GM23338 (cell line): ENCODE data around the gene ENTPD7. TPM values are rescaled to one million over a fixed set of nuclear protein-coding genes. Genes with fewer than 3 reads are reported as not detected.

Experiments used
- ATAC-seq: fragments of 200-7000 bp; cut with Tn5 transposase; 3 replicates; pipeline ENCODE4 v1.9.1; 2020
- DNase-seq: peaks from one replicate; pipeline ENCODE4 v3.0.0-alpha.2; 2015; ENCODE audit warnings: low spot score
- H2AFZ ChIP-seq: fragments of 200-600 bp; sonication (generic); 2 replicates; pipeline ENCODE4 v1.8.0; 2016; ENCODE audit warnings: antibody characterized with exemption, mild to moderate bottlenecking, moderate library complexity
- H3F3A ChIP-seq: fragments of 200-600 bp; sonication (generic); replicated peaks from 2 replicates; pipeline ENCODE4 v1.8.0; 2017; ENCODE audit warnings: antibody characterized with exemption, mixed run types, low read depth
- H3K27ac ChIP-seq: fragments of 200-600 bp; sonication (generic); 2 replicates; pipeline ENCODE4 v1.6.1; 2016; ENCODE audit warnings: low read depth
- H3K27me3 ChIP-seq: fragments of 200-600 bp; sonication (generic); 2 replicates; pipeline ENCODE4 v1.8.0; 2016; ENCODE audit warnings: mild to moderate bottlenecking, mixed run types, moderate library complexity; ENCODE audit not compliant: insufficient read depth
- H3K36me3 ChIP-seq: fragments of 200-600 bp; sonication (generic); 2 replicates; pipeline ENCODE4 v1.8.0; 2016; ENCODE audit warnings: mild to moderate bottlenecking; ENCODE audit not compliant: insufficient read depth
- H3K4me1 ChIP-seq: fragments of 200-600 bp; sonication (generic); 2 replicates; pipeline ENCODE4 v1.8.0; 2016; ENCODE audit warnings: mild to moderate bottlenecking, moderate library complexity; ENCODE audit not compliant: insufficient read depth
- H3K4me2 ChIP-seq: fragments of 200-600 bp; sonication (generic); 2 replicates; pipeline ENCODE4 v1.7.1; 2017; ENCODE audit warnings: mixed run types
- H3K4me3 ChIP-seq: fragments of 200-600 bp; sonication (generic); 2 replicates; pipeline ENCODE4 v1.6.1; 2016; ENCODE audit warnings: mixed run types
- H3K79me2 ChIP-seq: fragments of 200-600 bp; sonication (generic); replicated peaks from 2 replicates; pipeline ENCODE4 v1.8.0; 2017; ENCODE audit warnings: mild to moderate bottlenecking; ENCODE audit not compliant: insufficient read depth
- H3K9me2 ChIP-seq: fragments of 200-600 bp; sonication (generic); 2 replicates; pipeline ENCODE4 v1.8.0; 2017; ENCODE audit not compliant: insufficient read depth
- H4K20me1 ChIP-seq: fragments of 200-600 bp; sonication (generic); replicated peaks from 2 replicates; pipeline ENCODE4 v1.8.0; 2017; ENCODE audit warnings: mild to moderate bottlenecking; ENCODE audit not compliant: insufficient read depth
- H3K27ac Mint-ChIP-seq: 2 replicates; pipeline ENCODE4 v1.8.0; 2020; ENCODE audit warnings: inconsistent platforms, mild to moderate bottlenecking, moderate library complexity, mixed read lengths
- H3K27me3 Mint-ChIP-seq: 3 replicates; pipeline ENCODE4 v1.8.0; 2022; ENCODE audit warnings: low read depth, mild to moderate bottlenecking, moderate library complexity, mixed read lengths, inconsistent platforms; ENCODE audit not compliant: insufficient read depth, poor library complexity
- H3K36me3 Mint-ChIP-seq: 3 replicates; pipeline ENCODE4 v1.8.0; 2021; ENCODE audit warnings: low read depth, mild to moderate bottlenecking, inconsistent platforms, moderate library complexity, mixed read lengths
- H3K4me1 Mint-ChIP-seq: 3 replicates; pipeline ENCODE4 v1.8.0; 2020; ENCODE audit warnings: mild to moderate bottlenecking, inconsistent platforms, mixed read lengths
- H3K4me3 Mint-ChIP-seq: 3 replicates; pipeline ENCODE4 v1.8.0; 2021; ENCODE audit warnings: moderate library complexity, mild to moderate bottlenecking, inconsistent platforms, mixed read lengths
- H3K9me3 Mint-ChIP-seq: 3 replicates; pipeline ENCODE4 v1.8.0; 2020; ENCODE audit warnings: moderate library complexity, mild to moderate bottlenecking, inconsistent platforms, mixed read lengths
- CREB1 ChIP-seq: fragments of 250-450 bp; sonication (Bioruptor Pico); IDR thresholded peaks from 2 replicates; pipeline ENCODE4 v1.5.0; 2020; ENCODE audit warnings: low read depth, mild to moderate bottlenecking, moderate library complexity
- CTCF ChIP-seq, 2 experiments: fragments of 200-600 bp in 1 of 2; sonication (generic) in 1 of 2; conservative IDR thresholded peaks; 2 replicates each; pipeline versions ENCODE4 v1.5.1 to v1.6.1; 2016 to 2017; ENCODE audit warnings: antibody characterized with exemption in 2 of 2, low read depth in 2 of 2, mild to moderate bottlenecking in 2 of 2, moderate library complexity in 1 of 2
- ETS1 ChIP-seq: IDR thresholded peaks from 2 replicates; pipeline ENCODE4 v1.6.1; 2016; ENCODE audit warnings: antibody characterized with exemption
- EZH2 ChIP-seq: fragments of 200-600 bp; sonication (generic); IDR thresholded peaks from one replicate; pipeline ENCODE4 v1.8.0; 2017; ENCODE audit warnings: antibody characterized with exemption, mild to moderate bottlenecking, low read depth; ENCODE audit not compliant: unreplicated experiment
- EZH2phosphoT487 ChIP-seq: fragments of 200-600 bp; sonication (generic); IDR thresholded peaks from one replicate; pipeline ENCODE4 v1.8.1; 2018; ENCODE audit warnings: antibody characterized with exemption; ENCODE audit not compliant: unreplicated experiment
- JUNB ChIP-seq: IDR thresholded peaks from one replicate; pipeline ENCODE4 v1.6.1; 2016; ENCODE audit warnings: antibody characterized with exemption; ENCODE audit not compliant: unreplicated experiment
- NANOG ChIP-seq: IDR thresholded peaks from 2 replicates; pipeline ENCODE4 v1.6.1; 2016; ENCODE audit warnings: antibody characterized with exemption, borderline replicate concordance
- POLR2AphosphoS5 ChIP-seq: IDR thresholded peaks from 2 replicates; pipeline ENCODE4 v1.6.1; 2016; ENCODE audit warnings: antibody characterized with exemption, low read depth
- REST ChIP-seq: IDR thresholded peaks from one replicate; pipeline ENCODE4 v1.6.1; 2018; ENCODE audit warnings: antibody characterized with exemption; ENCODE audit not compliant: unreplicated experiment
- STAT1 ChIP-seq: IDR thresholded peaks from one replicate; pipeline ENCODE4 v1.6.1; 2016; ENCODE audit warnings: antibody characterized with exemption; ENCODE audit not compliant: unreplicated experiment
- ZNF114 ChIP-seq: fragments of 250-450 bp; sonication (Bioruptor Pico); IDR thresholded peaks from 2 replicates; pipeline ENCODE4 v1.5.0; 2020; ENCODE audit warnings: mild to moderate bottlenecking, moderate library complexity
- ZNF331 ChIP-seq: fragments of 250-450 bp; sonication (Bioruptor Pico); IDR thresholded peaks from 2 replicates; pipeline ENCODE4 v1.5.0; 2020; ENCODE audit warnings: low read depth, mild to moderate bottlenecking, moderate library complexity
- ZNF462 ChIP-seq: fragments of 250-450 bp; sonication (Bioruptor Pico); IDR thresholded peaks from 2 replicates; pipeline ENCODE4 v1.5.0; 2020; ENCODE audit warnings: mild to moderate bottlenecking, moderate library complexity
- polyA plus RNA-seq: library from polyadenylated mRNA; unstranded; fragments of >200 nt; fragmentation: Nextera tagmentation; extraction: Ambion mirVana; gene quantifications from 2 replicates; pipeline ENCODE4 v1.2.1, GENCODE V29; 2016
- total RNA-seq: library from RNA; depleted of rRNA; stranded (reverse); fragments of >200 nt; shearing (Covaris generic); gene quantifications from 2 replicates; pipeline ENCODE4 v1.2.3, GENCODE V29; 2014

The ENTPD7 gene
- total and polyA plus RNA-seq, 2 experiments from 2014 or later: 1.7 to 12.6 TPM

GRCh38 chr10:99661377-99661763, 2.1 kb downstream of the ENTPD7 start (continued):
- TF ChIP-seq POLR2AphosphoS5: no peak
- no peak for TF ChIP-seq STAT1

GRCh38 chr10:99665304-99665703, 6.0 kb downstream of the ENTPD7 start:
- H2AFZ ChIP-seq: no peak overlapping the region
- no peak overlapping the region for H3K4me3 ChIP-seq
- H3K27me3 ChIP-seq: no peaks in the 10 kb centered on the region
- no peaks in the 10 kb centered on the region for H3K36me3 ChIP-seq
- Mint-ChIP-seq H3K4me3 (no peak overlapping the region), H3K9me3 (no peaks in the 10 kb centered on the region), H3K36me3 (peaks cover 6% of the 10 kb centered on the region; the same call in 2 of the 3 replicates), H3K27me3 (no peaks in the 10 kb centered on the region), H3K4me1 (peaks cover 3% of the 10 kb centered on the region; the same call in 2 of the 3 replicates), H3K27ac (no peak overlapping the region)
- no peak for ATAC-seq
- no peaks in the 10 kb centered on the region for H4K20me1 ChIP-seq
- DNase-seq: no peak
- H3K4me2 ChIP-seq: no peak overlapping the region
- H3F3A ChIP-seq: no peaks in the 10 kb centered on the region
- TF ChIP-seq NANOG (no peak), ZNF462 (CRISPR knock-in tag) (no peak), ZNF114 (no peak), STAT1 (no peak), EZH2phosphoT487 (no peak), CTCF (conservative IDR thresholded peaks at IDR 0.05; ENCODE audit: low read depth in 2 of 2) (no peak), ZNF331 (CRISPR knock-in tag) (no peak), EZH2 (no peak), REST (no peak), CREB1 (CRISPR knock-in tag) (no peak), POLR2AphosphoS5 (no peak), JUNB (no peak), ETS1 (no peak)
- H3K79me2 ChIP-seq: no peaks in the 10 kb centered on the region
- no peak overlapping the region for H3K27ac ChIP-seq
- H3K4me1 ChIP-seq: no peaks in the 10 kb centered on the region
- H3K9me2 ChIP-seq: no peaks in the 10 kb centered on the region
